EH (cell line): ENCODE results near the gene NKAIN2.
A peak's percentile ranks its signal among the peaks of the same experiment; 100 is the strongest.

Experiments used
- DNase-seq: peaks from one replicate; pipeline ENCODE4 v3.0.0-alpha.2; 2015; ENCODE audit warnings: low read depth

The NKAIN2 gene

DNA sequence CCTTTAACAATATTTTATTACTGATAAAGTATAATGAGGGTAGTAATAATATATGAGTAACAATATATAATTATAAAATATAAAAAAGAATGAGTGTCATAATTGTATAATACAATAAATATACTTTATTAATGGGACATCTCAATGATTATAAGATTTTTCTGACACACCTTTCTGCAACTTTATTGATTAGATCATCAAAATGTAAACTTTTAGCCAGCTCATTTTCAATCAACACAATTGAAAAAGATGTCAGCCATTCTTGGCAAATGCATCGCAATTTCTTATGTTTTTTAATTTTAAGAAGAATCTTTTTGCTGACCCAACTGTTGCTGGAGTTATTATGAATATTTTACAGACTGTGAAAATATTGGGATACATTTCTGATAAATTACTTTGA, 1026.2 kb downstream of the NKAIN2 start:
- no peak for DNase-seq

DNA sequence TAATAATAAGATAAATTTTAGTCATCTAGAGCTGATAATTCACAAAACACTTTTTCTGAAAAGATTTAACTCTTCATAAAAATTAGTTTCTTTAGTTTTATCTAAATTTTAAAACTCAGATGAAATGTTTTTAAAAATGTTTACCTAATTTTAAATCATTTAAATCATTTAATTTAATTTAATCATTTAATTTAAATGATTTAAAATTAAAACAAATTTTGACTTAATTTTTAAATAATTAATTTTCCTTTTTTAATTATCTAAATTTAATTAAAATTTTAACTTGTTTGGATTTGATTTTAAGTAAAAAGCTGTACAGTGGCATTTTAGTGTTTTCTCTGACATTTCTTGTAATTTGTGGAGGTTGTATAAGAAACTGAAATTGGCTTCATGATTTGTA, 1026.8 kb downstream of the NKAIN2 start:
- DNase-seq: no peak

GRCh38 chr6:124854338-124854922, 1050.8 kb downstream of the NKAIN2 start:
- peak; percentile 6 for DNase-seq

DNA sequence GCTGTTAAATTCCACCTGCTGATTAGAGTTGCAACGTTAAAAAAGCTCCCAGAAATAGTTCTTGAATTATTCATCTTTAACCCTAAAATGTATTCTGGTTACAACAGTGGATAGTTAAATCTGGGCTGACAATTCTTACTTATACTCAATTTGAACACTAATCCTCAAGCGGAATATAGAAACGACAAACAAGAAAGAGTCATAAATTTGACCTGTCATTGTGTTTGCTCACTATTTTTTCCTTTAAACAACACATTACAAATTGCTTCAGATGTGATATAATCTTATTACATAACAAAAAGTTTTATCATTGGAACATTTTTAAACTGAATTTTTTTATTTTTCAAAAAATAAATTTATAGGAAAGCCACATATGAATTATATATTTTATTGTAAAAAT, 1054.1 kb downstream of the NKAIN2 start:
- no peak for DNase-seq

- no peak for DNase-seq
Measured at GRCh38 chr6:124858564-124858963, 1054.9 kb downstream of the NKAIN2 start.

DNA sequence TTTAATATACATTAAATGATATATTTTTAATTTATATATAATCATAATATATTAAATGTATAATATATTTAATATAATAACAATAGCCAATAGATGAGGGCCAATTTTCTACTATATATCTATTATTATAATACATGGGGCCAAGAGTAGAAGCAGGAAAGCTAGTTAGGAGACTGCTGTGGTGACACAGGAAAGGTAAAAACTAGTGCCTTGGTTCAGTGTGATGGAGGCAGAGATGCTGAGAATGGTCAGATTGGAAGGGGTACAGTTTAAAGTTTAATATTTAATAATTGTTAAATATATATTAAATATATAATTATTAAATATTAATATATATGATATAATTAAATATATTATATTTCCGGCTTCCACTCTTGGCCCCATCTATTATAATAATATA, 1055.7 kb downstream of the NKAIN2 start:
- DNase-seq: no peak

DNA sequence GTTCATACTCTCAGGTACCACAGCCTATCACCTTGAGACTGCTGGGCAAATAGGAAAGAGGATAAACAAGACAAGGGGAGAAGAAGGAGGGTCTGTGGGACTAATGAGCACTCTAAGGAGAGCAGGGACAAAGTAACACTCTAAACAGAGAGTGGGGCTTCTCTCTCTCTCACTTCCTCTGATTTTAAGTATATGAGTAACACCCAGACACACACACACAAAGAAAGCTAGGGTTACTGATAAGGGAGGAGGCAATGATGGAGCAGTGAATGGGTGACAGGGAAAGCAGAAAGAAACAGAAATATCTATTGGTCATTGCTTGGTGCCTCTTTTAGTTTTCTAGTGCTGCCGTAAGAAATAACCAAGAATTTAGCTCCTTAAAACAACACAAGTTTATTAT, 1062.4 kb downstream of the NKAIN2 start:
- no peak for DNase-seq

DNA sequence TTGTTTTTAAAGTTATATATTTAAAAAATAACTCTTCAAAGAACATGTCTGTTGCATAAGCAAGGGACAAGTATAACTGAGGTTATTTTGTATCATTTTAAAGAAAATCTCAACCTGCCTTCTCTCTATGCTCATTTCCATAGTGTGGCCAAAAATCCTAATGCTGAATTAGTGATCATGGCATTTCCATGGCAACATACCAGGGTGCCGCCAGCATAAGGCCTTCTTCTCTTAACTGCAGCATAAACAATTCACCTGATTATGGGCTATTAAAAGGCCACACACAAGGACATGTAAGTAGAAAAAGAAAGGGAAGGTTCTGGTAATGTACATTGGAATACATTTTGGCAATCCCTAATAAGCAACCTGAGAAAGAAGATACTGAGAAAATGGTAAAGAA, 1063.5 kb downstream of the NKAIN2 start:
- DNase-seq: no peak

DNA sequence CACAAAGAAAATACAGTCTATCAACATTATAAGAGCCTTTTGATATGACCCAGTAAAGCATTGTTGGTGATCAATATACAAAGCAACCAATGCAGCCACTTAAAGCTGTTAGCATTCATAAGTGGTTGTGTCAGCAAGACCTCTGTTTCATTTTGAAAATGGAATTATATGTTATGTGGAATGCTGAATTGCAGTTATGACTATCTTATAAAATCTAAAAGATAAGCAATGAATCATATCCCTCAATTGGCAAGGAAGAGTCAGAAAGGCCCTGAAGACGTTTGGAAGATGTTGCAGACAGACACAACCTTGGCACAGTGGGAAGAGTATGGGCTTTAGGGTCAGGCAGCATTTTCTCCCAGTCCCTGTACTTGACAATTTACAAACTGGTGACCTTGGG, 1064.8 kb downstream of the NKAIN2 start:
- peak; percentile 44 for DNase-seq

DNA sequence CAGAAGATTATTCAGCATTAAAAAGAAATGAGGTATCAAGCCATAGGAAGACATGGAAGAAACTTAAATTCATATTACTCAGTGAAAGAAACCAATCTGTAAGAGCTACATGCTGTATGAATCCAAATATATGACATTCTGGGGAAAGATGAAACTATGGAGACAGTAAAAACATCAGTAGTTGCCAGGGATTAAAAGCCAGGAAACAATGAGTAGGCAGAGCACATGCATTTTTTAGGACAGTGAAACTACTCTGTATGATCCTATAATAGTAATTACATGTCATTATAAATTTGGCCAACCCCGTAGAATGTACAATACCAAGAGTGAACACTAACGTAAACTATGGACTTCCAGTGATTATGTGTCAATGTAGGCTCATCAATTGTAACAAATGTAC, 1065.8 kb downstream of the NKAIN2 start:
- DNase-seq: peak; percentile 51

DNA sequence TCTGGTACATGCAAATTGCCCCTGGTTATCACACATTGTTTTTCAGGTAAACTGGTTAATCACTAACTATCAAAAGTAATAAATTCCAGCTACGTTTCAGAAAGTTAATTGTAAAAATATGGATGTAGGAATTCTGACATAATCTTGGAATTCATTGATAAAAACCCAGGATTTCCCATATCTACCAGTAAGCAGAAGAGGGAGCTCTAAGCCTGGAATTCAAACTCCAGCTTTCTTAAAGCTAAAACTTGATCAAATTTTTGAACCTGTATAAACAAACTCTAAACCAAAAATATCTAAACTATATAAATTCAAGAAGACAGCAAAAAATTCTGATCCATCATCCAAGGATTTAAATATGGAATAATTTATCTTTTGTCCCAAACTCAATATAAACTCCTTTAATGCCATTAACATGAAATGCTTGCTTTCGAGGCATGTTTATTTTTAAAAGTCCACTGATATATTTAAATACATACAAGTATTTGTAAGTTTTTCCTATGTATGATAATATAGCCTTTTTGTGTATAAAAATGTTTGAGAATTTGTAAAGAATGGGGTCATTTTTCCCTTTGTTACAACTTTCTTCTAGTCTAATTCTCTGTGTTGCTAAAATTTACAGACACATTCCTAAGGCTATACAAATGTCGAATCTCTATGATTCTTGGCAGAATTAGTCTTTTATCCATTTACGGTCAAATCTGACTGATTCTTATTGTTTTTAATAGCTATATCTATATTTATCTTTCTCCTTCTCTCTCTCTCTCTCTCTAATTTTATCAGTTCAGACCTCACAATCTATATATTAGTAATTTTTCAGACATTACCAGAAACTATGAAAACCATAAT, 1067.2 kb downstream of the NKAIN2 start:
- DNase-seq: peak; percentile 54

- DNase-seq: no peak
Measured at GRCh38 chr6:124872361-124873065, 1068.8 kb downstream of the NKAIN2 start.

- no peak for DNase-seq
Measured at GRCh38 chr6:124873066-124873410, 1069.4 kb downstream of the NKAIN2 start.
